COLO829 (cell line): Measurements from ENCODE around the gene NAP1L5.
A peak's percentile ranks its signal among the peaks of the same experiment; 100 is the strongest.

Source experiments
- DNase-seq: peaks from one replicate; pipeline ENCODE4 v3.0.0; 2012; ENCODE audit warnings: low spot score

NAP1L5 gene

GRCh38 chr4:88722276-88722780 is 24.7 kb upstream of the NAP1L5 start:
- DNase-seq = no peak

- peak; percentile 12 for DNase-seq
Measured at GRCh38 chr4:88720451-88721428, 23.1 kb upstream of the NAP1L5 start.

- no peak for DNase-seq
Measured at GRCh38 chr4:88719381-88719780, 21.8 kb upstream of the NAP1L5 start.

- DNase-seq = no peak
Measured at GRCh38 chr4:88718098-88718497, 20.5 kb upstream of the NAP1L5 start.

- DNase-seq = no peak
Measured at GRCh38 chr4:88713782-88714181, 16.2 kb upstream of the NAP1L5 start.

- DNase-seq = no peak
Measured at GRCh38 chr4:88709989-88710388, 12.4 kb upstream of the NAP1L5 start.

GRCh38 chr4:88706574-88706973 is 8.9 kb upstream of the NAP1L5 start:
- peak; percentile 54 for DNase-seq

- peak; percentile 14 for DNase-seq
Measured at GRCh38 chr4:88705805-88706492, 8.3 kb upstream of the NAP1L5 start.

- DNase-seq = no peak
Measured at GRCh38 chr4:88705223-88705622, 7.6 kb upstream of the NAP1L5 start.

GRCh38 chr4:88702782-88703181 is 5.2 kb upstream of the NAP1L5 start:
- no peak for DNase-seq

- no peak for DNase-seq
Measured at GRCh38 chr4:88698519-88698918, 890 bp upstream of the NAP1L5 start.

GRCh38 chr4:88697141-88697540 is 488 bp downstream of the NAP1L5 start:
- no peak for DNase-seq

GRCh38 chr4:88696630-88697029 is 999 bp downstream of the NAP1L5 start:
- DNase-seq = no peak

- DNase-seq = no peak
Measured at GRCh38 chr4:88693792-88694191, 3.8 kb downstream of the NAP1L5 start.

GRCh38 chr4:88690355-88690754 is 7.3 kb downstream of the NAP1L5 start:
- DNase-seq = peak; percentile 17

GRCh38 chr4:88681209-88681608 is 16.4 kb downstream of the NAP1L5 start:
- no peak for DNase-seq

GRCh38 chr4:88675543-88675942 is 22.1 kb downstream of the NAP1L5 start:
- no peak for DNase-seq

GRCh38 chr4:88674979-88675378 is 22.6 kb downstream of the NAP1L5 start:
- no peak for DNase-seq

- no peak for DNase-seq
Measured at GRCh38 chr4:88674565-88674964, 23.1 kb downstream of the NAP1L5 start.

- DNase-seq = no peak
Measured at GRCh38 chr4:88673886-88674285, 23.7 kb downstream of the NAP1L5 start.

- peak; percentile 37 for DNase-seq
Measured at GRCh38 chr4:88672987-88673386, 24.6 kb downstream of the NAP1L5 start.

GRCh38 chr4:88661739-88662138 is 35.9 kb downstream of the NAP1L5 start:
- no peak for DNase-seq
